NCI-H345 (cell line): ENCODE measurements around the gene SLC38A8.
A peak's percentile ranks its signal among the peaks of the same experiment; 100 is the strongest.

Experiments used
- DNase-seq: peaks from one replicate; lab custom pipeline; 2025; lab: John Stamatoyannopoulos, UW

The SLC38A8 gene

DNA sequence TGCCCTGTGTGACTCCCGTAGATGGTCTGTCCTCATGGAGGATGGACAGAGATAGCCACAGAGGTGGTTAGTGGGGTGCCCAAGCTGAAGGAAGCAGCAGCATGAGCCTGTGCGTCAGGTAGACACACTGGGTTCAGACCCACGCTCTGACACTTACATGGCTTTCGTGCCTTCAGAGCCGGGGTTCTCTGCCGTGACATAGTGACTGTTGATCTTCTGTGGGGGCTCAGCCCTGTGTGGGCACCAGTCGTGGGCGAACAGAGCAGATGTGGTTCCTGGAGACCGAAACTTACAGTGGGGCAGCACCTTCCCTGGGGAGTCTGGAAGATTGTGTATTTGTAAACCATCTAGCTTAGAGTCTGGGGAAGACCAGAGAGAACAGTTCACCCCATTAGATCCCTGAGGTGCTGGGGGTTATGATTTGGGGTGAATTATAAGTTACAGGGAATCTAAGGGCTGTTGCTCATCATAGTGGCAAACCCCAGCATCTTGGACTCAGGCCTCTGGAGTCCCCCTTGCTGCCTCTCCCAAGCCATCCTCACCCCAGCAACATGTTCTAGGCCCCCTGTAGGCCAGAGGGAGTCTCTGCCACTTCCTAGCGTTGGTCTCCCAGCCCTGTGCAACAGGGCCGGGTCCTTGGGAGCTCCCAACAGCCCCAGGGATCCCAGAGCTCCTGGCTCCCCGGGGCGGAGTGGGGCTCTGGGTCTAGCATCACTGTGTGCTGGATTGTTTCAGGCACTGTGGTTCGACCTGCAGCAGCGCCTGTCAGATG, 45.9 kb downstream of the SLC38A8 start:
- no peak for DNase-seq

DNA sequence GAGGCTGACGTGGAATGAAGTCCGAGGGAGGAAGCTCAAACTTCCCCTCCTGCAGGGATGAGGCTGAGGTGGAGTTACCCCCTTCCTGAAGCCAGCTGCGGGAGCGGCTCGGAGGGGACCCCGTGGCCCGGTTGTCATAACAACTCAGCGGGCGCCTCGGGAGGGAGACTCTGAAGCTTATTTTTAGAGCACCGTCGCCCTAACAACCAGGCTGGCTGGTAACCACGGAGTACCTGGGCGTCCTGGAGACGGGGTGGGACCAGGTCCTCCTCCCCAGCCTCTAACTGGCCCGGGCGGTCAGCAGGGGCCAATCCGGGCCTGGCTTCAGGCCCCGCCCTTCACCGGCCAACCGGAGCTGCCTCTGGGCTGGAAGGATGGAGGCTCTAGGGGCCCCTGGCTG, 46.8 kb downstream of the SLC38A8 start:
- peak; percentile 85 for DNase-seq

DNA sequence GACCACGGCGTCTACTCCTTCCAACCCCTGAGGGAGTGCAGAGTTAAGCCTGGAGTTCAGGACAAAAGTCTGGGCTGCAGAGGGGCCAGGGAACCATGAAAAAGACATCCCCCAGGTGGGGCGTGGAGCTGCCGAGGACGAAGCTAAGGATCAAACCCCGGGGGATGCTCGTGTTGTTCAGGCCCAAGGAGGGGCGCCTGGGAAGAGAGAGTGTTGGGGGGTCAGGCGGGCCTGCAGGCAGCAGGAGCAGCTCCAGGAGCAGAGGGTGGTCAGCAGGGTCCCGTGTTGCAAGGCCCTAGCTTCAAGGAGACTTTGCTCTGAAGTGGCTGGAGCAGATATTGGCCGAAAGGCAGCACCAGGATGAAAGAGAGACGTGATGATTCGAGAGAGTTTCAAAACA, 47.9 kb downstream of the SLC38A8 start:
- no peak for DNase-seq

DNA sequence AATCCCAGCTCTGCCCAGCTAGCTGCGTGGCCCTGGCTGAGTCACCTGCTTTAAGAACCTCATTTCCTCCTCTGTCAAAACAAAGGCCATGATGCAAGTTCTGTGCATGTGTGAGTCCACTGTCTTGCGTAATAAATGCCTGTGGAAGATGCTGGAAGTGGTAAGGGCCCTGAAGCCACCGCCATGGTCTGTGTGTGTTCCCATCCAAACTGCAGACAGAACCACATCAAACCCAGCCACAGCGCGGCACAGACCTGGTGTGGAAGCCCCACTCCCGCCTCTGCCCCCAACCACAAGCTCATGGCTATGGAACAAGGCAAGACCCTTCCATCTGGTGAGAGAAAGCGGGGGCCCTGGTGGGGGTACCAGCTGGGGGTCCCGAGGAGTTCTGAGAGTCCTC, 48.5 kb downstream of the SLC38A8 start:
- no peak for DNase-seq

DNA sequence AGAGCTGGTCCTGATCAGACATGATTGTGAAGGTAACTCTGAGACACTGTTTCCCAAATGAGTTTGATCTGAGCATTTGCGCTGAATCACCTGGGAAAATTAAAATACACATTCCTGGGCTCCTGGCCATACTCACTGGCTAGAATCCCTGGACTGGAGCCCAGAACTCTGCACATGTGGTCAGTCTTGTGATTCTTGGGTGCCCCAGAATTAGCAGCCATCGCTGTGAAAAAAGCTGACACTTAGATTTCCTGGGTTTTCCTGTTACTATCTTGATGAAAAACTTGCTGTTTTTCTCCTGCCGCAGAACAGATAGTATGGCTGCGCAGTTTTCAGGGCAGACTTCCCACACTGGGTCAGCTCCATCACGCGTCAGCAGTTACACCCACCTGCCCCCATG, 50.0 kb downstream of the SLC38A8 start:
- no peak for DNase-seq

DNA sequence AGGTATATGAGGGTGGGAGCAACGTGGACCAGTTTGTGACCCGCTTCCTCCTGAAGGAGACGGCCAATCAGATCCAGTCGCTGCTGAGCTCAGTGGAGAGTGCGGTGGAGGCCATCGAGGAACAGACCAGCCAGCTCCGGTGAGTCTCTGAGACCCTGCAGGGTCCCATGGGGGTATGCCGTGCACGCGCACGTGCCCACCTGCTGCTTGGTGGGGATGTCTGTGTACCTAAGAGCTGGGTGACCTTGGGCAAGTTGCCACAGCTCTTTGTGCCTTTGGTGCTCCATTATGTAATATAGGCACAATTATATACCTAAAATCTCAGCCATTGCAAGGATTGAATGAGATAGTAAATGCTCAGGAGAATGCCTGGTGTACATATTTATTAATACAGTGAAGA, 52.1 kb downstream of the SLC38A8 start:
- no peak for DNase-seq

DNA sequence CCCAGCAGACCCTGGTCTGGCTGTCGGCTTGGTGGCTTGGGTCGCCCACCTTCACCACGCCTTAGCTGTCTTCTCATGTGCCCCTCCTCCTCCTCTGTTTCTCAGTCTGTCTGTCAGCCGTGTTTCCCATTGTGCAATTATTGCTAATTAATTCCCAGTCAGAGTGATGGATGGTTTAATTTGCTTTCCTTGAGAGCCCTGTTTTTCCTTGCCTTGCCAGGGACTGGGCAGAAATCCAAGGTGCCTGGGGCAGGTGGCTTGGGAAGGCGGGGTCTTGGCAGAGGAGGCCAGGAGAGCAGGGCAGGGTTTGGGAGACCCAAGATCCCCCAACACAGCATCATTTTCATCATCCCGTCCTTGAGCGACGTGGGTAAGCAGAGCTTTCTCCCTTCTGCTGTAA, 53.3 kb downstream of the SLC38A8 start:
- no peak for DNase-seq

DNA sequence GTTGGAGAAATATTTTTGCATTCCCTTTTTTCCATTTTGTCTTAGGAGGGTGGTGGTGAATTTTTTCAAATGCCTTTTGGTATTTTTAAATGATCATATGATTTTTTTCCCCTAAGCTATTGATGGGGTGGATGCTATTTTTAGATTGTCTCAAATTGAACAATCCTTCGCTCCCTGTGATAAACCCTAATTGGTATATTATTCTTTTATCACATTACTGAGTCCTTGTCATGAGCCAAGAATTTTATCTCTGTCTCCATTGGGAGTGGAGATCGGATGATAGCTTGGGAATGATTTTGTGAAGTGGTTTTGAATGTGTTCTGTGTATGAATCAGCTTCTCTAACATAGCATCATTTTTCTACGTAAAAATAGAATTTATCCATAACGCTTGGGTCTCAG, 59.1 kb downstream of the SLC38A8 start:
- DNase-seq = no peak

DNA sequence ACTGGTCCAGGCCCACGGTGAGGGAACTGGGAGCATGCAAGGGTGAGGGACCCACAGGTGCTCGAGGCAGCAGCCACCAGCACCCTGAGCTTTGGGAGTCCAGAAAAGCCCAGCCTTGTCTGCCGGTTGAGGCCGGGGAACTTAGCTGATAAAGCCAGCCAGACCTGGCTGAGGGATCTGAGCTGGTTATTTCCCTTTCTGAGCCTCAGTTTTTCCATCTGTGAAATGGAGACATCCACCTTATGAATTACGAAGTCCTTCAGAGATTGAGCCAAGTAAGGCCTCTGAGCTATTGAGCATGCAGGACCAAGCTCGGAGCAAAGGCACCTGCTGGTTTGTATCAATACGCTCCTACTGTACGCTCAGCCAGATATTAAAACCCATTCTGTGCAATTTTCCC, 60.8 kb downstream of the SLC38A8 start:
- no peak for DNase-seq

DNA sequence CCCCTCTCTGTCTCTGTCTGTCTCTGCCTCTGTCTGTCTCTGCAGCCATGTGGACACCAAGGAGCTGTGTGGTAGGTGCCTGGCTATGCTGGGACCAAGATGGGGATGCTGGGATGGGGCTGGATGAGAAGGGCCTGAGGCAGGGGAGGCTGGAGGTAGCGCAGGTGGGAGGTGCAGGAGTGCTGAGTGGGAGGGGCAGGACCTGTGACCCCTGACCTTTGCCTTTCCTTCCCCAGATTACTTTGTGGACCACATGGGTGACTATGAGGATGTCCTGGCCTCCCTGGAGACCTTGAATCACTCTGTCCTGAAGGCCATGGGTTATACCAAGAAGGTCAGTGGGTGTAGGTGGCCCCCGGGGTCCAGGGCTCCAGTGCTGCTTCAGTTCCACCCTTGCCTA, 61.8 kb downstream of the SLC38A8 start:
- DNase-seq = no peak

DNA sequence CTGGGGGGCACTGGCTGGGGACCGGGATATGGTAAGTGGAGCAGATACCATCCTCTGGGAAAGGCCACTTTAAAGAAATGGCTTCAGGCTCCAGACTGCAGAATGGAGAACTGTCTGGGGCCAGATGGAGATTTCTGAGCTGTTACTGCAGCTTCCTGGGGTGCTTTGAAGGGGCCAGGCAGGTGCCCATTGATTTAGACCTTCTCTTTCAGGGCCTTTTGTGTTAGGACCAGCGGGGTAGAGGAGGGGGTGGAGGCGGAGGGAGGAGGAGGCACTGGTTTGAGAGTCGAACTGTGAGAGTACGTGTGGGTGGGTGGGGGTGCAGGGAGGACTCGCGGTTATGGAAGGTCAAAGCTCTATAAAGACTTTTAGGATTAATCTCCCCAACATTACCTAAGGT, 63.2 kb downstream of the SLC38A8 start:
- DNase-seq = peak; percentile 8

DNA sequence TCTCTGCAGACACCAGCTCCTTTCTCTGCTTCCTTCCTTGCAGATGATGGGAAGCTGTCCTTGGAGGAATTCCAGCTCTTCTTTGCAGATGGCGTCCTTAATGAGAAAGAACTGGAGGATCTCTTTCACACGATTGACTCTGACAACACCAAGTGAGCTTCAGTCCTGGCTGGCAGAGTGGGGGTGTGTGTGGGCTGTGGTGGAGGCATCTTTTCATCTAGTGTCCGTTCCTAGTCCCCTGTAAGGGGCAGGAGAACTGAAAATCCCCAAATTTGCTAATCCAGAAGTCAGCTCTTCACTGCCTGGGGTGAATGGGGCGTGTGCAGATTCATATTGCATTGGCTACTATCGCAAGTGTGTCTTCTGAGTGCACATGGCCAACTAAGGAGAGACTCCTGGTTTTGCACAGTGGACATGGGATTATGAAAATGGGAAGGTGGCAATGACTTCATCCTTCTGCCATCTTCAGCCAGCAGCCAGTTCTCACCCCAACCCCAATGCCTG, 64.1 kb downstream of the SLC38A8 start:
- DNase-seq = no peak

DNA sequence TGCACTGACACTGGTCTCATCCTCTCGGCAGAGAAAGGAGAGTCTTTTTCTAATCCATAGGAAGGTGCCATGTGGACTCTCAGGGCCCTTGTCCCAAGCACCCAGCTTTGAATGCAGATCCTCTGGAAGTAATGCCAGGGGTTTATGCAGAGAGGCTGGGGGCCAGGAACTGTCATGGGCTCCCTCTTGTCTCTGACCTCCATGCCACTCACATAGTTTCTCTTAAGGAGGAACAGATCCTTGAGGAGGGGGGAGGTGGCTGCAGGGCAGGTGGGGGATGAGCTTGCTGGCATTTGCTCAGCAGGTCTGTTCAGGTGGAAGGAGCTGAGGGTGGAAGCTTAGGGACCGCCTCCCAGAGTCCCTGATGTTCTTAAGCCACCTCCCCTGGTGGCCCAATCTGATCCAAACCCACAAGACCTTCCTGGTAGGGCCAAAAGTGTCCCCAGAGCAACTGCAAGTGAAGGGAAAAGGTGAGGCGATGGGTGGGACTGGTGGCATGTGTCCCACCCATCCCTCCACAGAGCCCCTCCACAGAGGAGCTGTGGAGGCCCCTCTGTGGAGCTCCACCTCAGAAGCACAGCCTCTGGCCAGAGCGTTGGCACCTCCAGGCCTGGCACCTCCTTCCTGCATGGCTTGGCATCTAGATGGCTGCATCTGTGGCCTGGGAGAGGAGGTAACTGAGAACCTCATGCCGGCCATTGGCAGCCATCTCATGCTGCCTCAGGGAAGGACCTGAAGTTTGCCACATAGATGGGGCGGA, 65.4 kb downstream of the SLC38A8 start:
- DNase-seq = no peak

DNA sequence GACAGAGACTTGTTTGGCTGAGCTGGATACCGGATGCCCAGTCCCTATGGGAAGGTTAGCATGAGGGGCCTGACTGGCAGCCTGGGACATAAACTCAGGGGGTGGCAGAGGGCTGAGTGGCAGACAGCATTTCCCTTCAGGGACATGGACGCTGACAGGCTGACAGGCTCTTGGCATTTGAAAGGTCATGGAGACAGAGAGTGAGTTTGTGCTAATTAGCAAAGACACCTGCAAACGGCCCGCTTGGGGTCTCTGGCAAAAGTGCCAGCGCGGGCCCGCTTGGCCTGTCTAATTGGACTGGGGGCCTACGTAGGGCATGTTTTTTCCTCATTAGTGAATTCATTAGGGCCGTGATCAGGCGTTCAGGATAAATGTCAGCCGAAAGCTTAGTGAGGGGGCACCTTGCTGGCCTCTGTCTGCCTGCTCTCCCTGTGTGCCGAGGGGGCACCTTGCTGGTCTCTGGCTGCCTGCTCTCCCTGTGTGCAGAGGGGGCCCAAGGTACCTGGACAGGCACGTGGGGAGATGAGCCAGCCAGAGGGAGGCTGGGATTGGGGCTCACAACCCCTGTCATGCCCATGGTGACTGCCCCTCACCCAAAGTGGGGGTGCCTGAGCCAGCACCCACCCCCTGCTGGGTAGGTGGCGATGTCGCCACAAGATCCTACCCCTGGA, 66.9 kb downstream of the SLC38A8 start:
- no peak for DNase-seq

DNA sequence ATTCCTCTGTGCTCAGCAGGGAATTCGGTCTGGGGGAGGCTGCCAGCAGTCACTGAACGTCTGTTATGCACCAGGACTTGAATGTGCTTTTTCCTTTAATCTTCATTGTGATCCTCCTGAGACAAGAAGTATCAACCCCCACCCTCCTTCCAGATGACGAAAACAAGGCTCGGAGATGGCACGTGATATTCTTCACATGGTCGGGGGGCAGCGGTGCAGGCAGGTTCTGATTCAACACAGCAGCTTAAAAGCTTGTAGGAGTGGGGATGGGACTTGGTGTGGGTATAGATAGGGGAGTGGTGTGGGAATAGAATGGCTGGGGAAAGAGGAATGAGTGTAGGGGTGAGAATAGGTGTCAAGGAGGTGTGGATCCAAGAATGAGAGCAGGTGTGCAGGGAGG, 68.1 kb downstream of the SLC38A8 start:
- DNase-seq = no peak

DNA sequence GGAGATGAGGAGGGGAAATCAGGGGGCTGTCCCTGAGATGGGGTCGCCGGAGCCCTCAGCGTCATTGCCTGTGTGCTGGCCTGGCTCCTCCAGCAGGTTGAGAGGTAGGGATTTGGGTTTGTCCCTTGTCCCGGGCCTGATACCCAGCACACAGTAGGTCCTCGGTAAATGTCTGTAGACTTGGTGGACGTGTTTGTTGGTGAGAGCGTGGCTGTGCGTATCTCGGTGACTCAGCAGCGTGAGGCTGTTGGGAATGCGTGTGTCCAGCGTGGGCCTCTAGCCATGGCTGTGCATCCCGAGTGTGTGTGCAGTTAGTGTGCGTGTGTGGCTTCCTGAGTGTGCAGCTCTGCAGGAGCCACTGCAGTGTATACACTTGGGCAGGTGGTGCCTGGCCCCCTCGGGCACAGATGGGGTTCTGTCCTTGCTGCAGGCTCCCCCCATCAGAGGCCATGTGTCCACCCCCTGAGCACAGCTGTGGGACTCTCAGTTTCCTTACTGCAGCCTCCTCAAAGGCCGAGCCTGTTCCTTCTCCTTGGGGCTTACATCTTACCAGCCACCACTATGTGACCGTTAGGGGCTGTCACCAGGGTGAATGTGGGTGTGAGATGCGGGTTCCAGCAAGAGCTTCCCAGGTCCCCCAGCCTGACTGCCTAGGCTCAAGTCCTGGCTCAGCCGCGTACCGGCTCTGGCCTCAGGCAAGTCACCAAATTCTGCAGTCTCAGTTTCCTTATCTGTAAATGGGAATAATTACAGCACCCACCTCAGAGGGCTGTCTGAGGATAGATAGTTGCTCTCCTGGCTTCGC, 68.8 kb downstream of the SLC38A8 start:
- no peak for DNase-seq

DNA sequence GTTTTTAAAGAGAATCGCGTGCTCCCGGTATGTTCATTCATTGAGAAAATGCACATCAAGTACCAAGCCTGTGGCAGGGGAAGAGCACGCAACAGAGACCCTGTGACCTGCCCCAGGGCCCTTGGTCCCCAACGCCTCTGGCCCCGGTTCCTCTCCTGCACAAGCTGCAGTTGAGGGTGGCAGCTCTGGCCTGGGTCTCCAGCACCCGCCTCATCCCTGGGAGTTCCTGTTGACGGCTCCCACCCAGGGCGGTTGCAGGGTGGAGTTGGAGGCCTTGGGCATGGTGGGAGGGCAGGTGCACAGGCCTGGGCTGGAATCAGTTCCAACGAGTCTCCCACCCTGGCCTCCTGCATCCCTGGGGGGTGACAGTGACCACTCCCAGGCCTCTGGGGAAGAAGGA, 69.5 kb downstream of the SLC38A8 start:
- no peak for DNase-seq

DNA sequence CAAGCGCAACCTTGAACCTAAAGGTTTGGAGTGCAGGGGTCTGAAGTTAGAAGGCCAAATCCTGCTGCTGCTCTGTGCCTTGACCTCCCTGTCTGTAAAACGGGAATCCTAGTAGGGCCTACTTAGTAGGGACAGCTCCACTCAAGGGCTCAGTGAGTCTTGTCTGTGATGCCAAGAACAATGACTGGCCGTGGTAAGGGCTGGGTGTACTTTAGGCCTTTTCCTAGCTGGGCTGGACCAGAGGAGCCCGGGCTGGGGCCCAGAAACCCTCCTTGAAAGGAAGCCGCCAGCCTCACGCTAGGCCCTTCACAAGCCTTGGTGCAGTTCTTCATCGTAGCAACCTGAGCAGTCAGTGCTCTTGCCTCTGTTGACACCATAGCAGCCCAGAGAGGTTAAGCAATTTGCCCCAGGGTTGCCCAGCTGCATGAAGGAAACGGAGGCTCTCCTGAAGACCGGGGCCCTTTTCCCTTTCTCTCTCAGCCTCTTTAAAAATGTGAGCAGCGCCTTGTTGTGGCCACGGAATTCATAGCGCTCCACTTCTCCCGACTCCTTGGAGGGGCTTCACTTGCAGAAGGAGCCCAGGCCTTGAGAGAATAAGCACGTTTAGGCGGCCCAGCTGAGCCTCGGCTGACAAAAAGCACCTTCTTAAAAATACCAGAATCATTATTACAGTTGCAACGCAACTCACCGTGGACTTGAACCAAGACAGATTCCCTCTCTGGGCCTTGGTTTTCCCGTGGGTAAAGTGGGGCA, 70.2 kb downstream of the SLC38A8 start:
- no peak for DNase-seq

DNA sequence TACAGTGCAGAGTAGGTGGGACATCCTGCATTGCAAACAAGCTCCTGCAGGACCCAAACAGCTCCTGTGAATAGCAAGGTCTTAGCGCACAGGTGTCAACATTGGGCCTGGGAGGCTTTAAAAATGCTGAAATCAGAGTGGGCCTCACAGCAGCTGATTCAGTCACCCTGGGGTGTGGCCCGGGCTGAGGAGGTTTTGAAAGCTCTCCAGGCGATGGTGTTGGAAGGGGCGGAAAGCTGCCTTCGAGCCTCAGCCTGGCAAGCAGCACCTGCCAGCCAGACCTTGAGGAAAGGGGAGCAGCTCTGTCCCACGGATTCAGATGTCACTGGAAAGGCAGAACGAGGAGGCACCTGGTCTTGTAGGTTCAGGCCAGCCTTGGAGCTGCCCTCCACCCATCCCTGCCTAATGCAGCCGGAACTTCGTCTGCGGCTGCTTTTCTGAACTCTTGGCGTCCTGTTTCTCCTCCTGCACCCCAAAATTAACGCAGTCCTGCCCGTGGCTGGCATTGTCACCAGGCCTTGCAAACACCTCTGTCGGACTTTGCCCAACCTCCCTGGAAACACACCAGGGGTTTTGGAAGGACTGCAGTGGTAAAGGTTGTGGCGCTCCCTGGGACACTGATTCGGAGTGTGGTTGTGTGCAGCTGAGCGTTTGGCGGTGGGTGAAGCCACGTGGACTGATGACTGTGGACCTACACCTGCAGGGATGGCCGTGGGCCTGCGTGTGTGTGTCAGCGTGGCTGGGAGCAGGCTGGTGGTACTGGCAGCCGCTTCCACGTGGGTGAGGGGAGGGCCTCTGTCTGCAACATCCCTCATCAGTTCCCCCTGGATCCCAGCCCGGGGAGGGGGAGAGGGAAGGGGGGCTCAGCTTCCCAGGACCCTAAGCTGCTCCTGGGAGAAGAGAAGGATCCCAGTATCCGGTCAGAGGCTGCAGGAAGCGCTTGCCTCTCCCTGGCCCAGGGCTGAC, 71.1 kb downstream of the SLC38A8 start:
- no peak for DNase-seq

DNA sequence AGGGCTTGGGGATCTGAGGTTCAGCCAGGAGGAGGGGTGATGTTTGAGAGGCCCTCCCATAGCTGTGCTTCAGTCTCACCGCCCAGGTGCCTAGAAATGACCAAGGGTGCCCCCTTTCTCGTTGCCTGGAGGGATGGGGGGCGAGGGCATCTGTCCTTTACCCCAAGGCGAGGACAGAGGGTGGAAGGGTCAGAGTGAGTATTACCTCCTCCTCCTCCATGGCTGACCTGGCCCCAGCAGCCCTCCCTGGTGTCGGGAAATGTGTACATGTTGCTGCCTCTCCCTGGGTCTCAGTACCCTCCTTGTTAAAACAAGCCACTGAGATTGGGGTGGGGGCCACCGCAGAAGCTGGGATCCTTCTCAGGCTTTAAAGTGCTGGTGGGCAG, 72.2 kb downstream of the SLC38A8 start:
- DNase-seq = no peak
